GM19467 (cell line): ENCODE measurements around the gene LRRK2.

ENCODE experiments used
- ATAC-seq: cut with Tn5 transposase; IDR thresholded peaks from one replicate; pipeline ENCODE4 v1.9.1; 2021; ENCODE audit warnings: mild to moderate bottlenecking, moderate library complexity; ENCODE audit not compliant: unreplicated experiment

LRRK2 gene

GRCh38 chr12:40224439-40225291 is at the start of gene LRRK2:
Gene LRRK2, plus strand, starts transcription at chr12:40224997. Its CDS starts 135 bp downstream, at chr12:40225132.
- ATAC-seq: peak; percentile 43

GRCh38 chr12:40175045-40175444 is 49.8 kb upstream of the LRRK2 start:
- no peak for ATAC-seq

- no peak for ATAC-seq
These were observed 49.3 kb upstream of the LRRK2 start for GRCh38 chr12:40175489-40175888.

GRCh38 chr12:40178701-40179100 is 46.1 kb upstream of the LRRK2 start:
- no peak for ATAC-seq

- ATAC-seq: no peak
These were observed 43.3 kb upstream of the LRRK2 start for GRCh38 chr12:40181490-40181889.

GRCh38 chr12:40183715-40184114 is 41.1 kb upstream of the LRRK2 start:
- ATAC-seq: no peak

- no peak for ATAC-seq
These were observed 40.1 kb upstream of the LRRK2 start for GRCh38 chr12:40184493-40185302.

- ATAC-seq: no peak
These were observed 39.5 kb upstream of the LRRK2 start for GRCh38 chr12:40185303-40185693.

- ATAC-seq: no peak
These were observed 36.1 kb upstream of the LRRK2 start for GRCh38 chr12:40188558-40189320.

GRCh38 chr12:40192704-40193255 is 32.0 kb upstream of the LRRK2 start:
- ATAC-seq: peak; percentile 97

GRCh38 chr12:40194846-40195245 is 30.0 kb upstream of the LRRK2 start:
- no peak for ATAC-seq

- ATAC-seq: no peak
These were observed 27.2 kb upstream of the LRRK2 start for GRCh38 chr12:40197590-40197989.

- ATAC-seq: no peak
These were observed 26.2 kb upstream of the LRRK2 start for GRCh38 chr12:40198601-40199000.

GRCh38 chr12:40202095-40203059 is 22.4 kb upstream of the LRRK2 start:
- ATAC-seq: no peak

- ATAC-seq: no peak
These were observed 21.8 kb upstream of the LRRK2 start for GRCh38 chr12:40203060-40203430.

GRCh38 chr12:40204337-40204736 is 20.5 kb upstream of the LRRK2 start:
- ATAC-seq: no peak

- no peak for ATAC-seq
These were observed 17.2 kb upstream of the LRRK2 start for GRCh38 chr12:40207551-40207950.

GRCh38 chr12:40208707-40209446 is 15.9 kb upstream of the LRRK2 start:
- peak; percentile 93 for ATAC-seq

- no peak for ATAC-seq
These were observed 14.9 kb upstream of the LRRK2 start for GRCh38 chr12:40209886-40210285.
